Stimulated activated CD4-positive, alpha-beta T cell treated with anti-CD3 and anti-CD28 coated beads, Interleukin-1b, Interleukin-23, amount 100 ng/mL, for 1 hour (primary cell): Measurements from ENCODE around the gene IFI16.
A peak's percentile ranks its signal among the peaks of the same experiment; 100 is the strongest.
"Not testable (repeated sequence)": the region's sequence is repeated elsewhere in the genome, so short reads cannot be mapped to it uniquely, and the experiment has no call there.

ENCODE experiments used
- DNase-seq, 2 donors: peaks; one replicate each; pipeline ENCODE4 v3.0.0-alpha.2; 2020; ENCODE audit warnings: low read depth in 2 of 2

IFI16 gene

DNA sequence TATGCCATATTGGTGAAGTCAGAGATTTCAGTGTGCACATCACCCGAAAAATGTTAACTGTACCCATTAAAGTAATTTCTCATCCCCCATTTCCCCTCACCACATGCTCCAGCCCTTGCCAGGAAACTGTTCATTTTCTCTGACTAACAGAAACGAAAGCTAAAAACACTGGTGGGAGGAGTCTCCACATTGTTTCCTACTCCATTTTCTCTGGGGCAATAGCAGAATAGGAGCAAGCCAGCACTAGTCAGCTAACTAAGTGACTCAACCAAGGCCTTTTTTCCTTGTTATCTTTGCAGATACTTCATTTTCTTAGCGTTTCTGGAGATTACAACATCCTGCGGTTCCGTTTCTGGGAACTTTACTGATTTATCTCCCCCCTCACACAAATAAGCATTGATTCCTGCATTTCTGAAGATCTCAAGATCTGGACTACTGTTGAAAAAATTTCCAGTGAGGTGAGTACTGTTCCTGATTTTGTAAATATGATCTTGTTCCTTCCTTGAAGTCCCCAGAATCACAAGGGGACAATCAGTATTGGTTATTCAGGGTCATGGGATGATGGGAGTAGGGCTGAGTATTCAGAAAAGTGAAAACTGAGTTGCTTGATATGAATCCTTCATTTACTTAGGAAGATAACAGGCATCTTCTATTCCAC, at the start of gene IFI16:
Gene IFI16, plus strand, starts transcription at position 204 of the 658 bp plus-strand sequence. CDS start 4,774 bp downstream, outside the sequence.
- peak in 1 of 2 donors; percentile 26 for DNase-seq

- no peak for DNase-seq
Observed at GRCh38 chr1:158961178-158961577, 48.5 kb upstream of the IFI16 start.

- DNase-seq: no peak
Observed at GRCh38 chr1:158962983-158963382, 46.7 kb upstream of the IFI16 start.

DNA sequence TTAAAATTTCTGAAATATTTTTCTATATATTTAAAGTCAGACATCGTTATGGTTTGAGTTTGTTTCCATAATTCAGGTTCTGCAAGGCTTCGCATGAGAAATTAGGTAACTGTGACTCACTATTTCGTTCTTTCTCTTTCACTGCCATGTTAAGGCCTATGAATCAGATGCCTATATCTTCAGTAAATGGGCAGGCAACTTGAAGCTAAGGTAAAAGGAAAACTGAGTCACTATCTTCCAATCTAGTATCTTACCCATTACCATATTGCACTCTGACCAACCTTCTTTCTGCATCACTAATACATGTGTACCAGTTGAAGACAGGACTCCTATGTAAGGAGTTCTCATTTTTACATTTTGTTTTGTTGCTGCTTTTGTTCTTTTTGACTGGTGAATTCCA, 40.5 kb upstream of the IFI16 start:
- no peak for DNase-seq

GRCh38 chr1:158969855-158970254, 39.9 kb upstream of the IFI16 start:
- DNase-seq: no peak

DNA sequence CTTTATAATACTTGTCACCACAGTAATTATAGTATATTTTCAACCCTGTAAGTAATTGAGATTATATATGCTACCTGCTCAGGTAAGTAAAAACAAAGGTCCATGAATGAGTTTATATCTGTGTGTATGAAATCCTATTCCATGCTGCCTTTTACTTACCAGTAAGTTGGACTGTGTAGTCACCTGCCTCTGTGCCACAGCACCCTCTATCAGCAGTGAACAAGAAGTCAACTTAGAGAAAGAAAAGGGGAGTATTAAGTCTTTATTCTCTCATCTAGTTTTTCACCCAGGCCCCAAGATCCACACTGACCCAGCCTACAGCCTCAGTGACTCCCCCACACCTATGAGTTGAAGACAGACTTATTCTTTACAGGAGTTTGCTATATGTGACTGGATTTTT, 36.9 kb upstream of the IFI16 start:
- DNase-seq: no peak

DNA sequence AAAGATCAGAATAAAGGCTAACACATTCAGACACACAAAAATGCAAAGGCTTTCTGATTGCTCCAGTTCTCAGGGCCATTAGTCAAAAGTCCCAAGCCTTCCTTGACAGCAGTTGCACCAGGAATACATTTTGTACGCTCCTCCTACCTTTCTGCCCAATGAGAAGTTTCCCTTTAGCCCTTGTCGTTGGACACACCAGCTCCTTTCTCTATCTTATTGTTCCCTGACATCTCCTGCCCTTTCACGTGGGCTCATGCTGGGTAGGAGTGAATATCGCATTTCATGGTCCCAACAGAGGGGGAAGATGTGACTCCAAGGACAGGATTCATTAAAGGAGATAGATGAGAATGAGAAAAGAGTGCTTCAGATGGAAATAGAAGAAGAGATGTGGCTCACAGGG, 33.5 kb upstream of the IFI16 start:
- no peak for DNase-seq

DNA sequence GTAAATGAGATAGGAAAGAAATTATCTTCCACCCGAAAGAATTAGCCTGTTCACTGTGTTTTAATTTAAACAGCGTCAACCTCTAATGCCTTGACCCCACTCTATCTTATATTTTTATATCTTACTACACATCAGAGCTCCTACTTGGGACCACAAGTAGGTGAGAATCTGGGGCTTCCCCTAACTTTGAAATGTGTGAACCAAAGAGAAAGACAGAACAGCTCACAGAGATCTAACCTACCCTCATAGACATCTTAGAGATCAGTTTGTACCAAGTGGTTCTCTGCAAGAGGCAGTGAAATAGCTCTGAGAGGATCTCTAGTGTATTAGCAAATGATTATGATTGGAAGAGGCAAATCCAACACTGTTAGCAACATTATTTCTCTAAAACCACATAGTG, 31.0 kb upstream of the IFI16 start:
- DNase-seq: no peak

- no peak for DNase-seq
Observed at GRCh38 chr1:158979229-158979628, 30.5 kb upstream of the IFI16 start.

DNA sequence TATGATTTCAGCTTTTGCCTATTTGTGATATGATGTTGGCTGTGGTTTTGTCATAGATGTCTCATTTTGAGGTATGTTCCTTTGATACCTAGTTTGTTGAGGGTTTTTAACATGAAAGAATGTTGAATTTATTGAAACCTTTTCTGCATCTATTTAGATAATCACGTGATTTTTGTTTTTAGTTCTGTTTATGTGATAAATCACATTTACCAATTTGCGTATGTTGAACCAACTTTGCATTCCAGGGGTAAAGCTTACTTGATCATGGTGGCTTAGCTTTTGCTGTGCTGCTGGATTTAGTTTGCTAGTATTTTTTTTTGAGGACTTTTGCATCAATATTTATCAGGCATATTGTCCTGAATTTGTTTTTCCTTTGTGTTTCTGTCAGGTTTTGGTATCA, 26.5 kb upstream of the IFI16 start:
- no peak for DNase-seq

DNA sequence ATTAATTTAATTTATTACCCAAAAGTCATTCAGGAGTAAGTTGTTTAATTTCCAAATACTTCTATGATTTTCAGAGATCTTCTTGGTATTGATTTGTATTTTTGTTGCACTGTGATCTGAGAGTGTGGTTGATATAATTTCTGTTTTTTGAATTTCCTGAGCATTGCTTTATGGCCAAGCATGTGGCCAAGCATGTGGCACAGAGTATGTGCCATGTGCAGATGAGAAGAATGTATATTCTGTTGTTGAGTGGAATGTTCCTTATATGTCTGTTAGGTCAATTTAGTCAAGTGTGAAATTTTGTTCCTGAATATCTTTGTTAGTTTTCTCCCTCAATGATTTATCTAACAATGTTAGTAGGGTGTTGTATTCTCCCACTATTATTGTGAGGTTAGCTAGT, 25.3 kb upstream of the IFI16 start:
- no peak for DNase-seq

DNA sequence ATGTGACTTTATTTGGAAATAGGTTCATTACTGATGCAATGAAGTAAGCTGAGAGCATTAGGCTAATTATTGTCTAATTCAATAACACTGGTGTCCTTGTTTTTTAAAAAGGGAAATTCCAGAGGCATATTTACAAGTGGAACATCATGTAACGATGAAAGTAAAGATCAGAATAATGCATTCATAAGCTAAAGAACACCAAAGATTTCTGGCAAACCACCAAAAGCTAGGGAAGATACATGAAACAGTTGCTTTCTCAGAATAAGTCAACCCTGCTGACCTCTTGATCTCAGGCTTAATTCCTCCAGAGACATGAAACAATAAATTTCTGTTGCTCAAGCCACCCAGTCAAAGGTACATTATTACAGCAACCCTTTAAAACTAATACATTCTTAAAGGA, 20.3 kb upstream of the IFI16 start:
- no peak for DNase-seq

DNA sequence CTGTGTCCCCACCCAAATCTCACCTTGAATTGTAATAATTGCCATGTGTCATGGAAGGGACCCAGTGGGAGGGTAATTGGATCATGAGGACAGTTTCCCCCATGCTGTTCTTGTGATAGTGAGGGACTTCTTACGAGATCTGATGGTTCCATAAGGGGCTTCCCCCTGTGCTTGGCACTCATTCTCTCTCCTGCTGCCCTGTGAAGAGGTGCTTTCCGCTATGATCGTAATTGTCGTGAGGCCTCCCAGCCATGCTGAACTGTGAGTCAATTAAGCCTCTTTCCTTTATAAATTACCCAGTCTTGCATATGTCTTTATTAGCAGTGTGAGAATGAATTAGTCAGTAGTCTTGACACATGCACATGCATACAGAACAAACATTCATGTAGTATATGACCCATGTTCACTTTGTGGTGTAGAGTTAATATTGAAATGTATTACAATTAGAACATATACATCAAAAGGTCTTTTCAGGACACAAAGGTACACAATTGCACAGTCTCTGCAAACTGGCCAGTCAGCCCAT, 16.9 kb upstream of the IFI16 start:
- DNase-seq: no peak

GRCh38 chr1:158996998-158997397, 12.7 kb upstream of the IFI16 start:
- no peak for DNase-seq

DNA sequence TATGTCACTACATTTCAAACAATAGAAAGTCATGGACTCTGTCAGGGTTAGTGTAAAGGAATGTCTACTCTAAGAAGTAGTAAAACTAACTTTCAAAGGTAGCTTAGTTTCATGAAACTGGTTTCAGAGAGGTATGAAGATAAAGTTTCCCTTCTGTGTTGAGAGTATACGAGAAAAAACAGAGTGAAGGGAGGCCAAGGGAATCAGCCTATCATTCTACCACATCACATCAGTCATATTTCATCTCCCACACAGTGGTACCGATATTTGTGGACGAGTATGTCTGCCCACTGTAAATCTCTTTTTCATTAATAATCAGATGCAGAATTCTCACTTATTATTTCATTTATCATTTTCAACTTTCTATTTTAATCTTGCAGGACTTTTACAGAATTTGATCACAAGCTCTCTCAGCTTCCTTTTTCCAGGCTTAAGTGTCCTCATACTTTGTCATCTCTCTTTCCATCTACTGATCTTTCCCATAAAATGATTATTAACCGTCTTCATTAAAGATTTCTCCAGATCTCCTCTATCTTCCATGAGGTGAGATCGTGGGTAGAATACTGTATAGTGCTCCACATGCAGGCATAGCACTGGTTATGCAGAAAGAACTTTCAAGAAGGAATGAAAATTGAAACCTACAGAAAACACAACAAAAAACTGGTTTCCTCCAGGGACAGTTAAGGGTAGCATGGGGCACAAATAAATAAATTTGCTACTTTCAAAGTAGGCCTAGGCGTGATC, 11.5 kb upstream of the IFI16 start:
- DNase-seq: no peak

DNA sequence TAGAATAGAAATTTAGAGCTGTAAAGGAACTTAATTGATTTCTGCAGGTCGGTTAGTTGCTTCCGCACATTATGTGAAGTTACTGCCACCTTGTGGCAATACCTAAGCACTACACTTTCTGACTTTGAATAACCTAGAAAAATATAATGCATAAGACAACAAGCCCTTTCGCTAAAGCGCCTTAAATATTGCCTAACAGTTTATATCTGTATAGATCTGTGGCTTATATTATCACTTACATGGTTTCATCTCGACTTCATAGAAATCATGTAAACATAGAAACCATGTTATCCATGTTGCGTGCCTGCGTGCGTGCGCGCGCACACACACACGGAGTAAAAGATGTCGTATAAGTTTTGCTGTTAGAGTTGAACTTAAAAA, 10.9 kb upstream of the IFI16 start:
- DNase-seq: peak in 1 of 2 donors; percentile 14

GRCh38 chr1:158999316-159000069, 10.2 kb upstream of the IFI16 start:
- DNase-seq: no peak

- no peak for DNase-seq
Observed at GRCh38 chr1:159000070-159000409, 9.7 kb upstream of the IFI16 start.

DNA sequence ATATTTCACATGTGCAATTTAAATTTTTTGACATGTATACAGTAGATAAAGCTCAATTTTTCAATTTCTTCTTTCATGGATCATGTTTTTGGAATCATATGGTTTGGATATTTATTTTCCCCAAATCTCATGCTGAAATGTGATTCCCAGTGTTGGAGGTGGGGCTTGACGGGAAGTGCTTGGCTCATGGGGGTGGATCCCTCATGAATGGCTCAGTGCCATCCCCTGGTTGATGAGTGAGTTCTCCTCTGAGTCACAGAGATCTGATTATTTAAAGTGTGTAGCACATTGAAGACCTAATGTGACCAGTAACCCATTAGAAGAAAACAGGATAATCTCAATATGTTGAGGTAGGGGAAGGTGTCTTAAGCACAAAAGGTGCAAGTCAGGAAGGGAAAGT, 9.1 kb upstream of the IFI16 start:
- no peak for DNase-seq

- no peak for DNase-seq
Observed at GRCh38 chr1:159005161-159005560, 4.5 kb upstream of the IFI16 start.

DNA sequence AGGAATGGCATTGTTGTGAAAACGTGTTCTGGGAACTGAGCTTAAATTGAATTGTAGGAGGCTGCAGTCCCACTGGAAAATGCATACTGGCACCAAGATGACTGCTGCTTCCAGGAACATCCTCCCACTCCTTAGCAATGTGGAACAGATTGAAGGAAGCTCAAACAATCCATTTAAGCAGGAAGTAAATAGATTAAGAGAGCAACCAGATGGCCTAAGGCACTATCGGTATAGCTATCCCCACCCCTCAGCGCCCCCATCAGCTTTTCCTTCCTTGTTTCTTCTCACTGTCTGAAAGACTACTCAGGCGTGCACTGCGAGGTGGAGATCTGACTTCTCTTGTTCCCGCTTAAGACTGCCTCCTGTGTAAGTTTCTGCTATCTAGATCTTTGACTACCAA, 4.0 kb upstream of the IFI16 start:
- DNase-seq: no peak

DNA sequence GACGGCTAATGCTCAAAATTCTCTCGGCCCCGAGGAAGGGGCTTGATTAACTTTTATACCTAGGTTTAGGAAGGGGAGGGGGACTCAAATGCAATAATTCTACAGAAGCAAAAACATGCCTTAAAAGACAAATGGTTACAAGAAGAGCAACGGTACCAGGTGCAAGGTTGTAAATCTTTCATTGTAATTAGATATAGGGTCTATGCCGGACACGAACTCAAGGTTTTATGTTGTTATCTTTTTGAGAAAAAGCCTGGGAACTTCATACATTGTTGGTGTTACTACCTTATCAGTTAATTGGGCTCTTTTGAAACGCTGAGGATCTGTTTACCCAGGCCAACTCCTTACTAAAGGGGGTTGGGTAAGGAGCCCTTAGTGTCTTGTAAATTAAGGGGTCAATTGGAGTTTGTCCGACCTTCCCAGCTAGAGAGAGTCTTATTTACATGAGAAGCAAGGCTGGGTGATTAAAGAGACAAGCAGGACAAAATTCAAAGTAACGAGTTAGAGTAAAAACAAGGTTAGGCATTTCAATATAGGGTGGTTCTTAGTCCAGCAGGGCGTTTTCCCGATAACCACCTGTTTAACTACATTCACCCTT, 3.4 kb upstream of the IFI16 start:
- DNase-seq: not testable (repeated sequence)
